GM21526 (cell line): ENCODE data around the gene PHF21B.

Source experiments
- ATAC-seq: cut with Tn5 transposase; IDR thresholded peaks from one replicate; pipeline ENCODE4 v1.9.1; 2021; ENCODE audit warnings: moderate library complexity; ENCODE audit not compliant: unreplicated experiment, low FRiP score

PHF21B gene

DNA sequence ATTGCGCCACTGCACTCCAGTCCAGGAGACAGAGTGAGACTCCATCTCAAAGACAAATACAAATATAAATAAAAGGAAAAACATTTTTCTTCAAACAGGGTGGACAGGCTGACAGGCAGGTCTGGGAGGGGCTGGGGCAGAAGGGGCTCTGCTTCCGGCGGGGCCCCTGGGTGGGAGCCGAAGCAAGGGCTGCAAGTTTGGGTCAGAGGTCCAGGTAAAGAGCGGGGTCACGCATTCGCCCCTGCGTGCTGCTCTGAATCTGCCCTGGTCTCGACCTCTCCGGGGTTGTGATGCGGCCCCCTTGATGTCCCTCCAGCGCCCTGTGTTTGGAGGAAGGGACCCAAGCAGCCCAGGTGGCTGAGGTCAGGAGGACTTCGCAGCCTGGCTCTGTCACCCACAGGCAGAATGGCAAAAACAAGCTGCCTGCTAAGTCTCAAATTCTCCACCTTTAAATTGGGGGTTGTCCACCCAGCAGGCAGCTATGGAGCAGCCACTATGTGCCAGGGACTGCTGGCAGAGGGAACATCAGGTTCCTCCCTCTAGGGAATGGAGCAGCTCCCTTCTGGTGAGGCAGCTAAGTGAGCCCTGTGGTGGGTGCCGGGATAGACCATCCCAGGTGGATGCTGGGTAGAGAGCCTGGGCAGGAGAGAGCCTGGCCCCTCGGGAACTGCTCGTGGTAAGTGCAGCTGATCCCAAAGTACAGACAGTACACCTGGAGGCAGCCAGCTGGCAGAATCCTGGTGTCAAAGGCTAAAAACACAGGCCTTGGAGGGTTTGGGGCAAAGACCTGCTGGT lies 10.3 kb upstream of the PHF21B start:
- ATAC-seq, result no peak

DNA sequence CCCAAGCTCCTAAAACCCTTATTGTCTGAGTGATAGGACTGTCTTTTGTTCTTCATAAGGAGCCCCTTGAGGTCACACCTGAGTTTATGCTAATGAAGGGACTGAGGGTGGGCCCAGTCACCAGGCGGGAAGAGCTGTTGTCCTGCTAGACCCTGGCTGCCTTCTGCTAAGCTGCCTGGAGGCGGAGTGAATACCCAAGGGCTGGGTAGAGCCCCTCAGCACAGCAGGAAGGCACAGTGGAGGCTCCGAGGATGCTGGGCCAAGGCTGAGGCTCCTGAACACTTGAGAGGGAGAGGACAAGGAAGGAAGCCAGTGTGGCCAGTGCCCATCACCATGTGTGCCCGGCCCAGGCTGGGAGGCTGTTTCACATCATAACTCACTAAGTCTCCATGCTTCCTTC lies 4.8 kb upstream of the PHF21B start:
- ATAC-seq, result no peak

DNA sequence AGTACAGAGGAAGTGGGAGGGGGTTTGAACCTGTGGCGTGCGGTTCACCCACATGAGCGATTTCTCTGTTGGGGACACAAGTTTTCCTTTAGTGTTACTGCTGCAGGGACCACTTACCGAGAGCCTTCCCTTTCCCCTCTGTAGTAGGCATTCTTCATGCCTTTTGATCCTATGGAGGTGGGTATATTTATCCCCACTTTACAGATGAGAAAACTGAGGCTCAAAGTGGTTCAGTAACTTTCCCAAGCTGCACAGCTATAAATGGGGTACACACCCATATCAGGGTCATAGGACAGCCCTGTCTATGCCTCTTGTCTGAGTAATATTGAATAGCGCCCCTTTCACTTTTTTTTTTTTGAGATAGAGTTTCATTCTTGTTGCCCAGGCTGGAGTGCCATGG lies 3.3 kb upstream of the PHF21B start:
- ATAC-seq, result no peak

DNA sequence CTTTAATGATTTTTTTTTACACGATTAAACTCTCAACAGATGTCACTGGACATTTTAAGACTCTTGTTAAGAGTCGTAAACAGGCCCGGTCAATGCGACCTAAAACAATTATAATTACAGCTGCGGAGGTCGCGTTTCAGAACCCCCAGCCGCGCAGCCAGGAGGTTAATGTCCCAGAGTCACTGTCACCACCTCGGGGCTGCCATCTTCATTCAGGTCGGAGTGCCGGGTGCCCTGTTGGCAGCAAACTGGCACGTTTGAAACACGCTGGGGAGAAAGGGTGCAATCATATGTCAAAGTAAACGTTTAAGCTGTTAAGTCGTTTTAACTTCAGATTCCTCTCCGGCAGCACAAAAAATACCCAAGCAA lies 711 bp upstream of the PHF21B start:
- ATAC-seq, result no peak

DNA sequence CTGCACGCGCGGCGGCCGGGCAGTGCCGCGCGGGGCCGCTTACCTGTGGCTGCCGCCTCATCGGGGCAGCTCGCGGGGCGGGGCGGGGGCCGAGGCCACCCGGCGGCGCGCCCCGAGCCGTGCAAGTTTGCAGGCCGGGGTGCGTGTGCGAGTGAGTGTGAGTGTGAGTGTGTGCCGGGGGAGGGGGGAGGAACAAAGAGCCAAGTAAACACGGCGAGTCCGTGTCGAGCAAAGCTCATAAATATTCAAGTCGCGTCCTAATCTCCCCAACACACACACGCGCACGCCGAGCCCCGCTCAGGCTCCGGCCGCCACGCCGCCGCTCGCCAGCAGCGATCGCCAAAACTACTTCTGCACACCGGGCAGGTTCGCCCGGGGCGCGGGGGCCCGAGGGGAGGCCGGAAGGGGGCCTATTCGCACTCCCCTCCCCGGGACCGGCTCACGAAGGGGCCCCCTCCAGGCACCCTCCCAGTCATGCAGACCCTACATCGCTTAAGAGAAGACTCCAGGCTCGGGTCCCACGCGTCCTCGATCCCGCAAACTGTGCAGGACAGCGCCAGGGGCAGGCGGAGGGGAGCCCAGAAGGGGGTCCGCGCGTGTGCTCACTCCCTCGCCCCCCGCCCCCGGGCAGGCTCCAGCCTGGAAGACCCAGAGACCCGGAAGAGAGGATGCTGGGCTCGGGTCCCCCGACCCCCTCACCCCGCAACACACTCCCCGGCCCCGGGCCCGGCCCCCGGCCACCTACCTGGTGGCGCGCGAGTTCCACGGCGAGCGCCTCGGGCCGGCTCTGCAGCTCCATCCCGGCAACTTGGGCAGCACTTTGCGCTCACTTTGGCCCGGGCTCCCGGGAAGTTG lies 827 bp downstream of the PHF21B start:
- ATAC-seq, result no peak

DNA sequence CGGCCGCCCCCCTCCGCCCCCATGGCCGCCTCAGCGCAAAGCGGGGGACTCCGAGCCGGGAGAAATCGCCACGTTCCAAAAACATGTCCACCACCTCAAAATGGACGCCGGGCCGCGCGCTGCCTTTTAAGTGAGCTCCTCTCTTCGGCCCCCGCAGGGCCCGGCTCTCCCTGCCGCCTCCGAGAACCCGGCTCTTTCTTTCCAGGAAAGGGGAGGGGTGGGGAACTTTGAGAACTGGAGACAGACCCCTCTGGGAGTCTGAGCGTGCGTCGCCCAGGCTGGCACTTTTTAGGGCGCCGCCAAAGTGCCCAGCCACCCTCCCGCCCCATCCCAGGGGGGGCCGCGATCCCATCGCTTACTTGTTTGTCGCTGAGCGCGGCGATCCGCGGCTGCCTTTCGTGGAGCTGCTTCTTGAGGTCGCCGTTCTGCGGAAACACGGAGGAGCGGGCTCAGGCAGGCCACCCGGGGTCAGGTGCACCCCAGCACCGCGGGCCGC lies 1.6 kb downstream of the PHF21B start:
- ATAC-seq, result no peak

DNA sequence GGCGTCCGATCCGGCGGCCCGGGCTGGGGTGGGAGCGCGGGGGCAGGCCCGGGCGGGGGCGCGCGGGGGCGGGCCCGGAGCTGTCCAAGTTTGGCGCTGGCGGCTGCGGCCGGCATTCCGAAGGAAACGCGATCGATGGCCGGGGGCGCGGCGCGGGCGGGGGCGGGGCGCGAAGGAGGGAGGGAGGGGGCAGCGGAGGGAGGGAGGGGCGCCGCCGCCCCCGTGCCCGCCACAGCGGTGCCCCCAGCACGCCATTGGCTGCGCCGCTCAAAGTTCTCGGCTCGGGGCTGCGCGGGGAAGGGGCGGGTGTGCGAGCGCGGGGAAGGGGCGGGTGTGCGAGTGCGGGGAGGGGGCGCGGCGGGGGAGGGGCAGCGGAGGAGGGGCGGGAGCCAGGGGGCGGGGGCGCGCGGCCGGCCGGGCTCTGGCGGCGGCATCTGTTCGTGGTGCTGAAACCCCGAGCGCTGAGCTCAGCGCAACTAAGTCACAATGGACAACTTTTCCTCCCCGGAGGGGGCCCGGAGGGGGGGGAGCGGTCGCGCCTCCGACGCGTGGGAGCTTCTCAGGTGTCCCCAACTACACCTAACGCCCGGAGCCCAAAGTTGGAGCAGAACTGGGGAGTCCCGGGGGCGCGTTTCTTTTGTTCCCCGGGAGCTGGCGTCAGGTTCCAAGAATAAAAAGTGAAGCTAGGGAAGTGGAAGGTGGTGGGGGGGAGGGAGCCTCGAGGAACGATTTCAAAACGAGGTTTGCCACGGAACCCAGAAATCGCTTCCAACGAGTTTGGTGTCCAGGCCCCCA lies 2.2 kb downstream of the PHF21B start:
- no peak for ATAC-seq

DNA sequence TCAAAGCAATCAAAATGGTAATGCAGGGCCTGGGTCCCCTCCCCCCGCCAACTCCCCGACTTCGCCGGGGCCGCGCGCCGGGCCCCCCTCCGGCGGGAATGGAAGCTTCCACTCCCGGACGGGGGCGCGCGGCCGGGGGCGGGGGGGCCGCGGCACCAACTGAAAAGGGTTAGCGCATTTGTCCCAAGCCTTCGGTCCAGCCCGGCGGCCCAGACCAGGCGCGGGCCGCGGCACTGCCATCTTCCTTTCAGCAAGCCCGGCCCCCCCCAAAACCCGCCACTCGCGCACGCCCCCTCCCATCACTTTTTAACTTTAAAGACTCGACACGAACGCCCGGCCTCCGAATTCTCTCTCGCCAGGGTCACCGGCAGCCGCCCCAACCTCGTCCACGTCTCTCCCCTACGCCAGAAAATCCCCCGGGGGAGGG lies 2.8 kb downstream of the PHF21B start:
- no peak for ATAC-seq

DNA sequence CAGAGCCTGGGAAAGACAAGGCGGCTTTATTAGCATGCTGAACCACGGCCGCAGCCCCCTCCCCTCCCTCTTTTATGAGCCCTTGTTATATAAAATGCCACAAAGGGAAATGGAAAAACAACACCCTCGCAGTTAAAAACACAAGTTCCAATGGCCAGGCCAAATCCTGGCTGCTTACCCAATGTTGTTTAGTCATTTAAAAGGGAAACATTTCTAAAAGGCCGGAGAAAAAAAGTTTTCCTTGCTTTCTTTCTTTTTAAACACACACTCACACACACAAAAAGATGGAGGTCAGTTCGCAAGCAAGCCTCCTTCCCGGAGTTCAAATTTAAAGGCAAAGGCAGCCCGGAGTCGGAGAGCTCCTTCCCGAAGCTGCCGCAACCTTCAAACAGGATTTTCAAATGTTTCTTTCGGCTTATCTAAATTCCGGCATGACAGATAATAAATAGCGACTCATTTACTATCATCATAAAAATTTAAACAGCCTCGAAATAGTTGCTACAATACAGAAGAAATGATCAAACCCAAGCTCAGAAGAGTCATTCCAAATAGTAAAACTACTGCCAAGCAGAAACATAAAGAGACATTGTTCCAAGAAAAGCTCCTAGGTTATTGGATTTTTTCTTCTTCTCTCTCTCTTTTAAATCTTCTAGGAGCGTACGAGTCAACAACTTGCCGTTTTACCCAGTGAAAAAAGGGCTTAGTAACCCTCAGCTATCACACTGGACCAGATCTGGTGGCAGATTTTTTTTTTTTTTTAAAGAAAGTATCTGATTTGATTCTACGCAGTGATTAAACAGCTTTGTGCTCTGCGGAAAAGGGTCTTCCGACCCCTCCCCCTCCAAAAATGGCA lies 3.5 kb downstream of the PHF21B start:
- no peak for ATAC-seq

DNA sequence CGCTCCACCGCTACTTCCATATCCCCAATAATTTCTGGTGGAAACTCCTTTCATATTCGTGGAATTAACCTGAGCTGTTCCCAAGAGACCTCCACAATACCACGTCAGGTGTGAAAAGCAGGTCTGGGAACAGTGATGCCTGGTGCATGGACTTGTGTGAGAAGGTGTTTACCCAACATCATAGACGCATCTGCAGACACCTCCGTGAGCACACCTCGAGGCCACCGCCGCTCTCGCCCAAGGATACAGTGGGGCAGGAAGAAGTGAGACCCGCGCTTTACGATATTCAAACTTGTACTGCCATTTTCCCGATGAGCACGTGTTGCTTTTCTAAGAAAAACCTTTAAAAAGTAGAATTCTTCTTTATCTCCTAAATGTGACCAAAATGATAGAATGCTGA lies 8.2 kb downstream of the PHF21B start:
- ATAC-seq, result no peak

DNA sequence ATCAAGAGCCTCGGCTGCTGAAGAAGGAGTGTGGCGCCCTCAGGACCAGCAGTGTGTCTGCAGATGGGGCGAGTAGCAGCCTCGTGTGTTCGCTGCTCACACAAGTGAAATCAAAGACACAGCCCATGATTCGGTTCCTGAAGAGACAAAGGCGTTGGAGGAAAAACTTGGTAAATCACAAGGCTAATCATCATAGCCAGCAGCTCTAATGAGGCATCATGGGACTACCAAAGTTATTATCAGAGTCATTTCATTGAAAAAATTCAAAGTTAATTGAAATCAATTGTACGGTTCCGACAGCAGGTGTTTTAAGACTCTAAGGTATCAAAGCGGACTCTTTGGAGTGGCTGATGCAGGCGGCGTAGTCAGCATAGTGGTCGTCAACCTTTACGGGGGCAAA lies 9.5 kb downstream of the PHF21B start:
- no peak for ATAC-seq

DNA sequence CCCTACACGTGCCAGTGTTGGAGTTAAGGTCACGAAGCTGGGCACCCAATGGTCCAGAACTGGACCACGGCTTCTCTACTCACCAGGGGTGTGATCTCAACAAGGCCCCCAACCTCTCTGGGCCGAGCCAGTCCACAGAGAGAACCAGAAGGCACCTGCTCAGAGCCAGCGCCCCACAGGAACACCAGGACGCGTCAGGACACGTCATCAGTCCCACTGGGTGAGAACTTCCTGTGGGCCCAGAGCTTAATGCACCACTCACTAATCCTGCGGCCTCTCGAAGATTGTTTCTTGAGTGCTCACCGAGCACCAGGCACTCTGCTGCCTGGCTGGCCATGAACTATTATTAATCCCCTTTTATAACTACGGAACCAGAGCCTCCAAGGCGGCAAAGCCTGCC lies 10.1 kb downstream of the PHF21B start:
- no peak for ATAC-seq

DNA sequence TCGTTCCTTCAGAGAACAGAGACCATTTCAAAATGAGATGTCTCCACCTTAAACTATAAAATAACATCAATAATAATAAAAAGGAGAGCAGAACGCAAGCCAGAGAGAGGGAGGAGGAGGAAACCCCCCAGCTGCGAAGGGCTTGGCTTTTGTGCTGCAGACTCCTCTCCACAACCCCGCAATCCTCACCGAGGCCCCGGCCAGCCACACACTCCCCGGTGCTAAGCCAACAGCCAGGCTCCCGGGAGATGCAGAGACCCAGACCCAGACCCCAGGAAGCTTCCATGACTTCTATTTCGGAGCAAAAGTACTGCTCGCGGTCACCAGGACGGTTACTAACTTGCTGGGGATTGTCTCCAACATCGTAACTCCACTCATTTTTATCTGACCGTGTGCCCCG lies 10.6 kb downstream of the PHF21B start:
- ATAC-seq, result no peak

DNA sequence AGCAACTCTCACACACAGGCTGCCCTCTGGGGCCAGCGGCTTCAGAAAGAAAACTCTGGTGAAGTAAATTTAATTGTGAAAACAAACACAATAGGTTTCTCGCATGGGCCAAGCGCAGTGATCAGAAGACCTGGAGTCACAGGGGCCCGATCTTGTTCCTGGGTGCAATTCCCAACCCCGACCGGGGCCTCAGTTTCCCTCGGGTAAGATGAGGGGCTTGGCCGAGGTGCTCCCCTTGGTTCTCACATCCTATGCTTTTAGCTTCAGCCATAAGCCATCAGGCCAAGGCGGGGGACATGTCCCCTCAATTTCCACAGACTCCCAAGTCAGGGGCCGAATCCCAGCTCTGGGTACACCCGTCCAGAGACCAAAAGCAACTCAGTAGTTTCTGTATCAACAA lies 11.5 kb downstream of the PHF21B start:
- no peak for ATAC-seq

DNA sequence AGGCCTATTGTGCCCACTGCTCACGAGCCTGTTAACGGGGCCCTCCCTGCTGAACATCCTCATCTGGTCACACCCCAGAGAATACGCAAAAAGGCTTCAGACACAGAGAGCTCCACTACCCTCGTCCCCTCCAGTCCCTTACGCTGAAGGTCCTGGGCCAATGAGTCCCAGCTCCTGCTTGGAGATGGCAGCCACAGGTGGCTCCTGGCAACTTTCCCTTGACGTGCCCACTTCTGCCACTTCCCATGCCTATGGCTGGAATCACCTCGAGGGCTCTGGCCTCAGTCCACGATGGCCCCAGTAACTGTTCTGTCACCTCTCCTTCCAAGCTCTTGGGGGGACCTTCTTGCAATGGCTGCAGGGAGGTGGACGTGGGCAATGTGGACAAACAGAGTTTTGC lies 12.7 kb downstream of the PHF21B start:
- no peak for ATAC-seq

DNA sequence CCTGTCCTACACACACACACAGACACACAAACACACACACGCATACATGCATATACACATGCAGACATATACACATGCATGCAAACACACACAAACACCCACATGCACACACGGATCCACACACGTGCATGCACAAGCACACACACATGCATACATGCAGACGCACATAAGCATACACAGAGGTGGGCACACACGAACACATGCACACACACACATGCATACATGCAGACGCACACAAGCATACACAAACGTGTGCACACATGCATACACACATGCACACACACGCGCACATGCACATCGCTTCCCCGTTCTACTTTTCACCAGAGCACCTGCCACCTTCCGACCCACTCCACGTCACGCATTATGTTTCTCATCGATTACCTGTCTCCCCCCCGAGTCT lies 13.2 kb downstream of the PHF21B start:
- ATAC-seq, result no peak

DNA sequence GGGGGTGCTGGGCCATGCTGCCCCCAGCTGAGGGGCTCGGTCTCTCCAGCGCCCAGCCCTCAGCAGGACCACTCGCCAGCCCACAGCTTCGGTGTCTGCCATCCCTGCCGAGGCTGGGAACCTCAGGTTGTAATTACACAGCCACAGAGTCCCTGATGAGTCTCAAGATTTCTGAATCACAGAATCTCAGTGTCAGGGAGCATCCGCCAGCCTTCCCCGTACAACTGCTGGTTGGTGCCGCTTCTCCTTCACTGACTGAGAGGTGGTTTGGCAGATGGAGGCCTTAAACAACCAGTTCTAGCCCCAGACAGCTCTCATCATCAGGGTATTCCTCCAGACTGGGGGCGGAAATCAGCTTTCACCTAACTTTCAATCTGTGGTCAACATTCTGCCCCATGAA lies 13.7 kb downstream of the PHF21B start:
- no peak for ATAC-seq

DNA sequence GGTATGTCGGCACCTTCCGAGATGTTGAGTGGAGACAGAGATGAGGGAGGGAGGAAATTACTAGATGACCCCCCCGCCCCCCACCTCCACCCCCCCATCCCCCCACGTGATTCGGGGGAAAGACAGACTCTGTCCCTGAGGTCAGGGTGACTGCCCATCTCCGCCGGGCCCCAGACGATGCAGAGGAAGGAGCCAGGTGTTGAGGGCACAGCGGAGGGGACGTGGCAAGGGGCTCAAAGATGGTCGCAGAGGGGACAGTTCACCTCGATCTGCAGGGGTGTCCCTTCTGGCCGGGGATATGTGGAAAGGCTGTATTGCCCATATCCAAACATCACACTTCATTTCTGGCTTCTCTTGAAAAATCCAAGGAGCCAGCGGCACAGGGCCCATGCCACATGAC lies 14.1 kb downstream of the PHF21B start:
- ATAC-seq, result no peak

DNA sequence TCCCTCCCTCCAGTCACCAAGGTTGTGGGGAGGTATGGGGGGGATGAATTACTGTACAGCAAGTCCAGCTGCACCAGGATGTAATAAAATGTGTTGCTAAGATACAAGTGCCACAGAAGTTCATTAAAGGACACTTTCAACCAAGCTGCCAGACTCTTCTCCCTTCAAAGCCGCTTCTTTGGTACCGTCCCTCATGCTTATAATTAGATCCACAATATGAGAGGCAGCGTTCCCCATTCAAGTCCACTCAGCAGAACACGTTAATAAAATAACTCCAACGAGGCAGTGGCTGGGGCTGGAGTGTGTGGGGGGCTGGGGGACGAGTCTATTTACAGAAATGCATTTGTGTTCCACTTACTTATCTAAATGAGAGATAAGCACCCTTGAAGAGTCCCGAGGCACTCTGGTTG lies 14.7 kb downstream of the PHF21B start:
- no peak for ATAC-seq
